A549 treated with CpdA at 1 μM for 4 hours (cell line): ENCODE measurements around the gene HOOK1. TPM values are rescaled to one million over a fixed set of nuclear protein-coding genes. Genes with fewer than 3 reads are reported as not detected.

ENCODE experiments used
- total RNA-seq: library from RNA; stranded (reverse); fragments of 200-300 nt; extraction: Qiagen RNA extraction; gene quantifications from 5 replicates; pipeline ENCODE4 v1.2.3, GENCODE V29; 2022; ENCODE audit warnings: low read depth

HOOK1 gene
- total RNA-seq: 0.20 to 0.34 TPM (median 0.24 TPM) in 5 replicates

DNA sequence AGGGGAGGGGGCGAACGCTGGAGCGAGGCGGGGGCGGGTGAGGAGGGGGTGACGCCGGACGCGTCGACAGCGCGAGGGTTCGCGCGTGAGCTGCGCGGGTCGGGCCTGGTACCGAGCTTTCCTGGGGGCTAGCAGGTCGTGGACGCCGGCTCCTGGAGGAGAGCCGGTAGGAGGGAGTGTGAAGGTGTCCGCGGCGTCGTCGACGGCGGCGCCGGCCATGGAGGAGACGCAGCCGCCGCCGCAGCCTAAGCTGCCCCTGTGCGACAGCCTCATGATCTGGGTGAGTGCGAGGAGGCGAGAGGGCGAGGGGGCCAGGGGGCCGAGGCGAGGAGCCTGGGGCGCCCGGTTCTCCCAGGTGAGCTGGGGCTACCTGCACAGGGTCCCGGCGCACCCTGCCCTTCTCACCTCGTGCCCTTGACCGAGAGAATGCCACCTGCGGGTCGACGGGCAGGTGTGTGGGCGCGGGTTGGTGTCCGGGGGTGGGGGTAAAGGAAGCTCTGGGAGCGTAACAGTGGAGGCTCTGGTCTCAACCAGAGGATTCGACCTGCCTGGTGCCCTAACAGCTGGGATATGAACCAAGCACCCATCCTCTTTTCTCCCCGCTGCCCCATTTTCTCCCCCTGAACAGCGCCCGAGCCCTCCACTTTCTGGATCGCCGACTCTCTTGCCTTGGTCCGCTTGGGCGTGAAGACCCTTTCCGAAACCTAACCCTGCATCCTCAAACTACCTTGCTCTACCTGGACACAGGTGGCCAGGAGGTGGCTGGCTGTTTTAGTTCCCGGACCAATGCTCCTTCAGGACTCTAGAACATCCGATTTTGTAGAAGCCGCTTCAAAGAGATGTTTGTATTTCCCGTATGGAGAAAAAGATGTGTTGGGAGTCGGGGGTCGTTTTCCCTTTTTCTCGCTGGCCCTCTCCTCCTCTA, at the start of gene HOOK1:
TSS of gene HOOK1 (plus strand) at position 49 of the 925 bp plus-strand sequence. CDS start at position 218, 169 bp downstream.

Other genes with a start within 250 kb of the HOOK1 start
- 0.05 to 0.09 TPM in 2 of 5 replicates, not detected in the others for gene CYP2J2, start 111.8 kb downstream of the HOOK1 start, total RNA-seq